GM19043 (cell line): Measurements from ENCODE around the gene LEPROT.
A peak's percentile ranks its signal among the peaks of the same experiment; 100 is the strongest.

Experiments
- ATAC-seq: cut with Tn5 transposase; IDR thresholded peaks from one replicate; pipeline ENCODE4 v1.9.1; 2021; ENCODE audit warnings: low read depth; ENCODE audit not compliant: unreplicated experiment

Gene LEPROT

GRCh38 chr1:65409816-65410326 is 10.6 kb upstream of the LEPROT start:
- no peak for ATAC-seq

GRCh38 chr1:65412256-65412983 is 8.0 kb upstream of the LEPROT start:
- ATAC-seq: no peak

GRCh38 chr1:65412984-65413375 is 7.5 kb upstream of the LEPROT start:
- ATAC-seq: no peak

- ATAC-seq: no peak
These were observed 5.9 kb upstream of the LEPROT start for GRCh38 chr1:65414538-65414937.

- ATAC-seq: no peak
These were observed 3.7 kb upstream of the LEPROT start for GRCh38 chr1:65416767-65417166.

- no peak for ATAC-seq
These were observed 2.7 kb upstream of the LEPROT start for GRCh38 chr1:65417729-65418128.

GRCh38 chr1:65418522-65419185 is 1.8 kb upstream of the LEPROT start:
- ATAC-seq: no peak

GRCh38 chr1:65419681-65420589 is 533 bp upstream of the LEPROT start:
- ATAC-seq: peak; percentile 91

- no peak for ATAC-seq
These were observed 1.0 kb downstream of the LEPROT start for GRCh38 chr1:65421351-65422025.

GRCh38 chr1:65422241-65423203 is 2.1 kb downstream of the LEPROT start:
- ATAC-seq: no peak

- no peak for ATAC-seq
These were observed 3.6 kb downstream of the LEPROT start for GRCh38 chr1:65423884-65424572.

GRCh38 chr1:65424573-65424889 is 4.1 kb downstream of the LEPROT start:
- ATAC-seq: no peak

- no peak for ATAC-seq
These were observed 4.5 kb downstream of the LEPROT start for GRCh38 chr1:65425006-65425405.

GRCh38 chr1:65425697-65426096 is 5.2 kb downstream of the LEPROT start:
- no peak for ATAC-seq

GRCh38 chr1:65429078-65429477 is 8.6 kb downstream of the LEPROT start:
- no peak for ATAC-seq

GRCh38 chr1:65429806-65430205 is 9.3 kb downstream of the LEPROT start:
- no peak for ATAC-seq

- no peak for ATAC-seq
These were observed 10.7 kb downstream of the LEPROT start for GRCh38 chr1:65431111-65431705.

GRCh38 chr1:65432918-65433317 is 12.4 kb downstream of the LEPROT start:
- ATAC-seq: no peak

GRCh38 chr1:65434255-65434654 is 13.8 kb downstream of the LEPROT start:
- no peak for ATAC-seq
